ENCODE data around the gene TTC32. TPM values are rescaled to one million over a fixed set of nuclear protein-coding genes. Genes with fewer than 3 reads are reported as not detected.

The TTC32 gene
- total and polyA plus RNA-seq, 2 of the 4 experiments (the other 2 are of a cell fraction), result 1.1 to 3.9 TPM

- H3K56ac ChIP-seq (ENCODE audit: extremely low read depth, insufficient read depth, low read length), result no peak overlapping the region
- 30% methylated on average over 21 of the region's 33 CpGs; no CpG with 5 or more reads in 1 of the 2 experiments for WGBS, 2 experiments (ENCODE audit: extremely low coverage in 2 of 2, insufficient read length in 1 of 2)
- peak overlapping the region; percentile 84 for H2AFZ ChIP-seq (replicated peaks; ENCODE audit: low read length, poor library complexity)
- no peaks in the 10 kb centered on the region for H3K36me3 ChIP-seq (ENCODE audit: control insufficient read depth, insufficient read depth, low read length)
- DNase-seq (peak; percentile 45), ATAC-seq (ENCODE audit: low read depth) (peak; percentile 76)
- peak overlapping the region; percentile 71 for H2BK120ac ChIP-seq (ENCODE audit: low read depth, low read length)
- H4K5ac ChIP-seq (ENCODE audit: low read depth, low read length), result no peak overlapping the region
- in situ Hi-C loops (cut with MboI; ENCODE audit: low sequenced_read_pairs), result loop anchor here (5.0 to 10.0 kb wide), 2 partner anchors 496 to 1119 kb away; no protein-coding TSS in a partner anchor
- H3K18ac ChIP-seq (ENCODE audit: low read depth, low read length), result no peak overlapping the region
- CTCF ChIA-PET, result interaction anchor here (0.5 to 1.7 kb wide), 10 partner anchors 9 to 1432 kb away, joined by 3 to 8 read pairs (median 4); no protein-coding TSS in a partner anchor
- peak overlapping the region in 1 of 2 experiments; percentile 52; a peak in 1 of 4 replicates for H4K8ac ChIP-seq (ENCODE audit: low read depth in 2 of 2, low read length in 2 of 2)
- H3K9ac ChIP-seq (ENCODE audit: low read depth, low read length), result no peak overlapping the region
- no peaks in the 10 kb centered on the region for H3K79me1 ChIP-seq (ENCODE audit: low read depth in 1 of 2, low read length in 2 of 2)
- TF ChIP-seq CHD1 (IDR thresholded peaks at IDR 0.05; ENCODE audit: low read depth, low read length), result no peak
- no peak for TF ChIP-seq MXI1 (IDR thresholded peaks at IDR 0.05; ENCODE audit: borderline replicate concordance, low read depth, low read length)
- TF ChIP-seq FOS (IDR thresholded peaks at IDR 0.05; ENCODE audit: low read depth, low read length), result no peak
- TF ChIP-seq RCOR1 (IDR thresholded peaks at IDR 0.05; ENCODE audit: insufficient replicate concordance, low read length), result no peak
- no peak for TF ChIP-seq RFX5 (IDR thresholded peaks at IDR 0.05; ENCODE audit: low read depth, low read length)
- TF ChIP-seq USF2 (IDR thresholded peaks at IDR 0.05; ENCODE audit: low read depth, low read length), result no peak
- peak; percentile 88 for TF ChIP-seq SMC3 (IDR thresholded peaks at IDR 0.05; ENCODE audit: low read depth, low read length)
- TF ChIP-seq ELK1 (IDR thresholded peaks at IDR 0.05; ENCODE audit: borderline replicate concordance, low read depth, low read length), result no peak
- TF ChIP-seq RAD21 (IDR thresholded peaks at IDR 0.05; ENCODE audit: low read length), result peak; percentile 98
- no peak for TF ChIP-seq CEBPB (IDR thresholded peaks at IDR 0.05; ENCODE audit: low read depth, low read length)
- no peak for TF ChIP-seq POLR2A (IDR thresholded peaks at IDR 0.05; ENCODE audit: low read depth, low read length)
- TF ChIP-seq CTCF (conservative IDR thresholded peaks at IDR 0.05; ENCODE audit: low read depth, low read length), result peak; percentile 83
- no peak for TF ChIP-seq MAFK (IDR thresholded peaks at IDR 0.05; ENCODE audit: low read depth, low read length)
- intact Hi-C loops (cut with micrococcal nuclease), result loop anchor here (1.0 to 10.0 kb wide), 11 partner anchors 94 to 1477 kb away; no protein-coding TSS in a partner anchor
- no peaks in the 10 kb centered on the region for H4K20me1 ChIP-seq (ENCODE audit: insufficient read depth, low read length)
- no peak overlapping the region for H3K23ac ChIP-seq (ENCODE audit: low read depth, low read length)
- no peaks in the 10 kb centered on the region for H3K9me3 ChIP-seq (ENCODE audit: control insufficient read depth, insufficient read depth, low read length)
- H3K4me1 ChIP-seq (ENCODE audit: control insufficient read depth, insufficient read depth, low read length), result peaks cover 14% of the 10 kb centered on the region
- H3K27ac ChIP-seq (ENCODE audit: insufficient read depth, low read length), result no peak overlapping the region
- no peak overlapping the region for H3K4me2 ChIP-seq (ENCODE audit: low read depth, low read length)
- peak overlapping the region; percentile 90 for H4K91ac ChIP-seq (ENCODE audit: insufficient read depth, low read depth, low read length)
- dilution Hi-C loops (cut with HindIII; ENCODE audit: low sequenced_read_pairs, unreplicated experiment), result no loop called here
- peak overlapping the region; percentile 77 for H2BK20ac ChIP-seq (ENCODE audit: low read depth, low read length)
- no peak overlapping the region for H3K4me3 ChIP-seq (ENCODE audit: insufficient read depth, low read depth, low read length)
- H3K9me1 ChIP-seq (ENCODE audit: insufficient read depth, low read length), result peaks cover 11% of the 10 kb centered on the region
- POLR2A ChIA-PET (ENCODE audit: unreplicated experiment), result no interaction called here
- BruUV-seq (replicated peaks), result no TSS peak
- peak overlapping the region; percentile 80; the same call in 1 of the 2 replicates for H3K14ac ChIP-seq (replicated peaks; ENCODE audit: low read depth, low read length)
- H3K27me3 ChIP-seq (ENCODE audit: control insufficient read depth, insufficient read depth, low read length), result peaks cover 3% of the 10 kb centered on the region
- H2AK5ac ChIP-seq (ENCODE audit: low read depth, low read length), result peak overlapping the region; percentile 92
- H2AK9ac ChIP-seq (replicated peaks; ENCODE audit: low read depth, low read length, poor library complexity), result peak overlapping the region; percentile 79
- no peak overlapping the region for H2BK15ac ChIP-seq (ENCODE audit: low read depth, low read length)
- no peak overlapping the region for H2BK5ac ChIP-seq (ENCODE audit: low read depth, low read length, poor library complexity, severe bottlenecking)
- H3K4ac ChIP-seq (ENCODE audit: low read depth, low read length), result peak overlapping the region; percentile 84
These were observed 38.3 kb downstream of the TTC32 start for GRCh38 chr2:19863303-19864041.

Measured in IMR-90 (cell line).